H1 (cell line): Measurements from ENCODE around the gene PTPN1. TPM values are rescaled to one million over a fixed set of nuclear protein-coding genes. Genes with fewer than 3 reads are reported as not detected.

Experiments used
- CTCF ChIA-PET: fragments of 300-600 bp; sonication (Branson Sonifier 250); formaldehyde crosslinking; loops from one replicate; lab custom pipeline; 2021; ENCODE audit not compliant: partially characterized antibody; lab: Charles Lee
- POLR2A ChIA-PET: fragments of 300-600 bp; sonication (Branson Sonifier 250); formaldehyde crosslinking; loops from one replicate; lab custom pipeline; 2021; ENCODE audit warnings: inconsistent platforms; ENCODE audit not compliant: partially characterized antibody; lab: Charles Lee
- DNase-seq, 2 experiments: peaks; one replicate each; pipeline versions ENCODE4 v3.0.0 to v3.0.0-alpha.2; 2010 to 2022; ENCODE audit warnings: low spot score in 2 of 2, low read depth in 1 of 2, mixed read lengths in 1 of 2
- FAIRE-seq: peaks from 2 replicates; lab custom pipeline; 2011; peaks lifted over from hg19 to GRCh38; lab: Jason Lieb, UNC
- H2AFZ ChIP-seq: 2 replicates; pipeline ENCODE4 v1.8.1; 2012; ENCODE audit warnings: low read length, inconsistent platforms
- H2AK5ac ChIP-seq: 2 replicates; pipeline ENCODE4 v1.6.1; 2013; ENCODE audit warnings: low read depth, low read length
- H2BK120ac ChIP-seq: replicated peaks from 2 replicates; pipeline ENCODE3; 2013; ENCODE audit warnings: low read depth, low read length, inconsistent platforms
- H2BK12ac ChIP-seq: 2 replicates; pipeline ENCODE4 v1.6.1; 2013; ENCODE audit warnings: low read depth, low read length
- H2BK15ac ChIP-seq: 2 replicates; pipeline ENCODE4 v1.6.1; 2013; ENCODE audit warnings: low read length
- H2BK20ac ChIP-seq: 2 replicates; pipeline ENCODE4 v1.6.1; 2013; ENCODE audit warnings: low read length
- H2BK5ac ChIP-seq: 2 replicates; pipeline ENCODE4 v1.6.1; 2013; ENCODE audit warnings: low read depth, low read length
- H3K14ac ChIP-seq: 2 replicates; pipeline ENCODE4 v1.6.1; 2013; ENCODE audit warnings: inconsistent platforms; ENCODE audit not compliant: insufficient read length
- H3K18ac ChIP-seq: 2 replicates; pipeline ENCODE4 v1.6.1; 2013; ENCODE audit warnings: low read length; ENCODE audit errors: extremely low read depth
- H3K23ac ChIP-seq: 2 replicates; pipeline ENCODE4 v1.6.1; 2013; ENCODE audit warnings: inconsistent platforms; ENCODE audit not compliant: insufficient read length
- H3K23me2 ChIP-seq: 2 replicates; pipeline ENCODE4 v1.6.1; 2013; ENCODE audit warnings: low read depth, low read length
- H3K27ac ChIP-seq: 2 replicates; pipeline ENCODE4 v1.6.1; 2011; ENCODE audit warnings: low read depth, low read length, inconsistent platforms
- H3K27me3 ChIP-seq, 4 experiments: replicated peaks in 1 of 4; 1 replicate in 1 of 4; 2 replicates in 3 of 4; pipeline versions ENCODE4 v1.6.1 to v1.8.1; 2011 to 2013; ENCODE audit warnings: low read length in 3 of 4, mild to moderate bottlenecking in 3 of 4, inconsistent platforms in 2 of 4, mixed read lengths in 2 of 4, moderate library complexity in 1 of 4; ENCODE audit not compliant: control insufficient read depth in 3 of 4, insufficient read depth in 3 of 4; ENCODE audit errors: extremely low read depth in 1 of 4
- H3K36me3 ChIP-seq, 4 experiments: 2 replicates each; pipeline versions ENCODE4 v1.6.1 to v1.8.1; 2011 to 2013; ENCODE audit warnings: mild to moderate bottlenecking in 4 of 4, low read length in 3 of 4, moderate library complexity in 2 of 4, control low read depth in 1 of 4, inconsistent platforms in 1 of 4; ENCODE audit not compliant: insufficient read depth in 4 of 4, control insufficient read depth in 2 of 4
- H3K4ac ChIP-seq: replicated peaks from 2 replicates; pipeline ENCODE3; 2013; ENCODE audit warnings: low read length, low read depth, mixed read lengths, inconsistent platforms; ENCODE audit not compliant: insufficient read length
- H3K4me1 ChIP-seq, 4 experiments: replicated peaks in 1 of 4; 1 replicate in 1 of 4; 2 replicates in 3 of 4; pipeline versions ENCODE4 v1.6.1 to v1.8.1; 2011 to 2013; ENCODE audit warnings: low read length in 3 of 4, inconsistent platforms in 2 of 4, mixed read lengths in 1 of 4; ENCODE audit not compliant: insufficient read depth in 4 of 4, control insufficient read depth in 3 of 4
- H3K4me2 ChIP-seq, 2 experiments: 2 replicates each; pipeline versions ENCODE4 v1.6.1 to v1.8.1; 2011 to 2013; ENCODE audit warnings: low read depth in 2 of 2, low read length in 2 of 2, control low read depth in 1 of 2, inconsistent platforms in 1 of 2, mild to moderate bottlenecking in 1 of 2; ENCODE audit not compliant: insufficient read depth in 1 of 2
- H3K4me3 ChIP-seq, 4 experiments: fragments of 200-600, 300-600 bp in 1 of 4; sonication (generic), shearing (Covaris generic), sonication (Bioruptor Twin) in 1 of 4; 2 replicates each; pipeline versions ENCODE4 v1.5.1 to v1.8.1; 2011 to 2016; ENCODE audit warnings: low read length in 4 of 4, low read depth in 3 of 4, control low read depth in 2 of 4, inconsistent platforms in 2 of 4, mild to moderate bottlenecking in 2 of 4, mixed read lengths in 1 of 4, moderate library complexity in 1 of 4; ENCODE audit not compliant: insufficient read depth in 2 of 4; ENCODE audit errors: extremely low read depth in 1 of 4
- H3K56ac ChIP-seq: replicated peaks from 2 replicates; pipeline ENCODE3; 2013; ENCODE audit warnings: low read depth, mild to moderate bottlenecking, mixed read lengths, low read length, inconsistent platforms; ENCODE audit not compliant: insufficient read length
- H3K79me1 ChIP-seq: 2 replicates; pipeline ENCODE4 v1.6.1; 2013; ENCODE audit warnings: low read depth, low read length, control low read depth
- H3K79me2 ChIP-seq, 2 experiments: 2 replicates each; pipeline versions ENCODE4 v1.6.1 to v1.8.1; 2012 to 2013; ENCODE audit warnings: low read length in 2 of 2, mild to moderate bottlenecking in 2 of 2, inconsistent platforms in 1 of 2; ENCODE audit not compliant: insufficient read depth in 2 of 2, control insufficient read depth in 1 of 2
- H3K9ac ChIP-seq, 4 experiments: replicated peaks in 1 of 4; 1 replicate in 1 of 4; 2 replicates in 3 of 4; pipeline versions ENCODE4 v1.6.1 to v1.8.1; 2011 to 2013; ENCODE audit warnings: low read depth in 3 of 4, low read length in 3 of 4, control low read depth in 2 of 4, mild to moderate bottlenecking in 2 of 4, moderate library complexity in 2 of 4, inconsistent platforms in 1 of 4; ENCODE audit errors: extremely low read depth in 1 of 4
- H3K9me3 ChIP-seq, 2 experiments: 2 replicates each; pipeline versions ENCODE4 v1.6.1 to v1.8.1; 2012 to 2013; ENCODE audit warnings: mild to moderate bottlenecking in 2 of 2, moderate library complexity in 2 of 2, control low read depth in 1 of 2, inconsistent platforms in 1 of 2, low read depth in 1 of 2, low read length in 1 of 2, mixed read lengths in 1 of 2; ENCODE audit not compliant: insufficient read depth in 2 of 2
- H4K20me1 ChIP-seq, 2 experiments: replicated peaks in 1 of 2; 2 replicates each; pipeline versions ENCODE3 to v1.8.1; 2011 to 2013; ENCODE audit warnings: inconsistent platforms in 2 of 2, low read length in 2 of 2, mild to moderate bottlenecking in 1 of 2; ENCODE audit not compliant: insufficient read depth in 2 of 2, control insufficient read depth in 1 of 2
- H4K5ac ChIP-seq: 2 replicates; pipeline ENCODE4 v1.6.1; 2013; ENCODE audit warnings: low read length, low read depth, mixed read lengths, inconsistent platforms; ENCODE audit not compliant: insufficient read length
- H4K8ac ChIP-seq: 2 replicates; pipeline ENCODE4 v1.8.0; 2013; ENCODE audit warnings: mild to moderate bottlenecking, moderate library complexity, low read length, inconsistent platforms; ENCODE audit not compliant: insufficient read depth; ENCODE audit errors: extremely low read depth
- H4K91ac ChIP-seq: replicated peaks from 2 replicates; pipeline ENCODE3; 2013; ENCODE audit warnings: low read length, mixed read lengths, inconsistent platforms; ENCODE audit not compliant: insufficient read length
- BACH1 ChIP-seq: IDR thresholded peaks from 2 replicates; pipeline ENCODE4 v1.6.1; 2012; ENCODE audit warnings: low read length, improper control_type of control experiment
- BCL11A ChIP-seq, 2 experiments: IDR thresholded peaks; one replicate each; pipeline ENCODE4 v1.6.1; 2011; ENCODE audit warnings: low read depth in 2 of 2, low read length in 2 of 2, mild to moderate bottlenecking in 2 of 2
- CBX5 ChIP-seq: fragments of 300-800, 300-1000 bp; sonication (generic); IDR thresholded peaks from 2 replicates; pipeline ENCODE4 v1.7.1; 2016; ENCODE audit warnings: antibody characterized with exemption, low read length, low read depth
- CEBPB ChIP-seq: IDR thresholded peaks from 2 replicates; pipeline ENCODE4 v1.6.1; 2012; ENCODE audit warnings: low read depth, low read length
- CTBP2 ChIP-seq: IDR thresholded peaks from 2 replicates; pipeline ENCODE4 v1.7.0; 2011; ENCODE audit warnings: borderline replicate concordance, mild to moderate bottlenecking, moderate library complexity, mixed read lengths, low read length; ENCODE audit not compliant: insufficient read depth, insufficient read length
- EP300 ChIP-seq, 2 experiments: IDR thresholded peaks; 1 replicate in 1 of 2; 2 replicates in 1 of 2; pipeline ENCODE4 v1.6.1; 2011 to 2012; ENCODE audit warnings: low read depth in 2 of 2, low read length in 2 of 2, mild to moderate bottlenecking in 2 of 2, borderline replicate concordance in 1 of 2, inconsistent platforms in 1 of 2, moderate library complexity in 1 of 2
- EZH2 ChIP-seq: fragments of 200-600 bp; sonication (generic); IDR thresholded peaks from 2 replicates; pipeline ENCODE4 v1.7.1; 2012; ENCODE audit warnings: low read depth, mild to moderate bottlenecking, moderate library complexity, low read length, inconsistent platforms; ENCODE audit not compliant: severe bottlenecking
- HDAC6 ChIP-seq: IDR thresholded peaks from one replicate; pipeline ENCODE4 v1.7.1; 2012; ENCODE audit warnings: low read depth, mild to moderate bottlenecking, inconsistent platforms, low read length, moderate library complexity
- MAFK ChIP-seq: IDR thresholded peaks from 2 replicates; pipeline ENCODE4 v1.6.1; 2012; ENCODE audit warnings: low read depth, mild to moderate bottlenecking, improper control_type of control experiment, low read length
- NRF1 ChIP-seq: IDR thresholded peaks from 2 replicates; pipeline ENCODE4 v1.6.1; 2011; ENCODE audit warnings: mild to moderate bottlenecking, low read depth, low read length, improper control_type of control experiment
- POLR2A ChIP-seq, 2 experiments: IDR thresholded peaks; 1 replicate in 1 of 2; 2 replicates in 1 of 2; pipeline ENCODE4 v1.6.1; 2011; ENCODE audit warnings: low read depth in 2 of 2, low read length in 2 of 2, mild to moderate bottlenecking in 2 of 2; ENCODE audit errors: control extremely low read depth in 1 of 2
- POLR2AphosphoS5 ChIP-seq: IDR thresholded peaks from 2 replicates; pipeline ENCODE4 v1.6.1; 2011; ENCODE audit warnings: low read depth, low read length
- RBBP5 ChIP-seq: IDR thresholded peaks from 2 replicates; pipeline ENCODE4 v1.7.1; 2012; ENCODE audit warnings: low read depth, mild to moderate bottlenecking, inconsistent platforms, low read length, moderate library complexity, borderline replicate concordance
- SIRT6 ChIP-seq: IDR thresholded peaks from one replicate; pipeline ENCODE4 v1.7.1; 2012; ENCODE audit warnings: low read length, inconsistent platforms
- SIX5 ChIP-seq: IDR thresholded peaks from 2 replicates; pipeline ENCODE4 v1.6.1; 2011; ENCODE audit warnings: mild to moderate bottlenecking, low read depth, low read length
- SRF ChIP-seq: IDR thresholded peaks from 2 replicates; pipeline ENCODE4 v1.6.1; 2011; ENCODE audit warnings: mild to moderate bottlenecking, low read depth, low read length, moderate library complexity
- WGBS, 2 experiments: shearing (Covaris generic) in 1 of 2; methylation state at CpG; one replicate each; pipeline versions ENCODE4 v1.1.6 to v1.1.7; 2013 to 2015; ENCODE audit warnings: low lambda C conversion rate in 2 of 2, mixed read lengths in 2 of 2, inconsistent platforms in 1 of 2, low coverage in 1 of 2, missing lambda C conversion rate in 1 of 2; ENCODE audit not compliant: insufficient replicate concordance in 2 of 2, insufficient coverage in 1 of 2, insufficient read length in 1 of 2; ENCODE audit errors: extremely low coverage in 1 of 2, missing lambda C conversion rate in 1 of 2; 5-methylcytosine and 5-hydroxymethylcytosine counted together
- polyA plus RNA-seq, 7 experiments: library from polyadenylated mRNA; depleted of rRNA in 3 of 7; stranded (reverse) in 5 of 7; unstranded in 2 of 7; fragments of >200 nt in 5 of 7; fragments of 200-250 nt in 2 of 7; gene quantifications; 1 replicate in 5 of 7; 2 replicates in 1 of 7; 4 replicates in 1 of 7; pipeline versions ENCODE4 v1.2.1 to v1.2.3, GENCODE V29; 2011 to 2013; ENCODE audit warnings: missing spikeins in 2 of 7, mixed read lengths in 2 of 7
- total RNA-seq: library from RNA; stranded (reverse); fragmentation: NEBNext Ultra II Directional; extraction: Animal tissue kit (Norgen Biotek cat#: 25700); gene quantifications from 2 replicates; pipeline ENCODE4 v1.2.1, GENCODE V29; 2021

The PTPN1 gene
- total and polyA plus RNA-seq, 2 of the 8 experiments (the other 6 are each of a cell fraction or from before 2014, with no cell fraction given) = 18.6 to 32.1 TPM

GRCh38 chr20:50585678-50586077 lies 75.5 kb downstream of the PTPN1 start:
- H4K8ac ChIP-seq = no peak overlapping the region
- H3K36me3 ChIP-seq = peaks cover 2 to 19% (median 12%) of the 10 kb centered on the region in 4 experiments; a peak in 5 of 8 replicates
- H2BK15ac ChIP-seq = no peak overlapping the region
- no peak overlapping the region for H3K4me2 ChIP-seq
- peaks cover 0 to 3% of the 10 kb centered on the region in 2 experiments for H4K20me1 ChIP-seq
- H3K14ac ChIP-seq = no peak overlapping the region
- no peak overlapping the region for H3K4ac ChIP-seq
- H3K79me2 ChIP-seq = no peaks in the 10 kb centered on the region
- no peak overlapping the region for H2BK5ac ChIP-seq
- 87% methylated on average over 9 of the region's 9 CpGs; no CpG with 5 or more reads in 1 of the 2 experiments for WGBS, 2 experiments
- POLR2A ChIA-PET = no interaction called here
- no peak overlapping the region for H4K5ac ChIP-seq
- H3K18ac ChIP-seq = no peak overlapping the region
- H3K23me2 ChIP-seq = no peaks in the 10 kb centered on the region
- H3K79me1 ChIP-seq = no peaks in the 10 kb centered on the region
- no peak overlapping the region for H2BK120ac ChIP-seq
- H3K23ac ChIP-seq = no peak overlapping the region
- H2AFZ ChIP-seq = no peak overlapping the region
- no peak overlapping the region for H3K9ac ChIP-seq
- FAIRE-seq (no peak), DNase-seq (no peak)
- no peak overlapping the region for H3K27ac ChIP-seq
- H3K9me3 ChIP-seq = no peaks in the 10 kb centered on the region
- no peak overlapping the region for H2BK20ac ChIP-seq
- no peaks in the 10 kb centered on the region for H3K27me3 ChIP-seq
- H3K4me1 ChIP-seq = no peaks in the 10 kb centered on the region
- no peak overlapping the region for H4K91ac ChIP-seq
- H3K4me3 ChIP-seq = no peak overlapping the region
- CTCF ChIA-PET = interaction anchor here (0.7 to 5.1 kb wide), 8 partner anchors 8 to 246 kb away, joined by 3 to 36 read pairs (median 6); no protein-coding TSS in a partner anchor
- no peak overlapping the region for H3K56ac ChIP-seq
- no peak overlapping the region for H2AK5ac ChIP-seq
- no peak overlapping the region for H2BK12ac ChIP-seq
- TF ChIP-seq EZH2 = no peak
- TF ChIP-seq SRF = no peak
- no peak for TF ChIP-seq POLR2A (IDR thresholded peaks at IDR 0.05; ENCODE audit: control extremely low read depth in 1 of 2, low read depth in 2 of 2, low read length in 2 of 2)
- TF ChIP-seq EP300 (IDR thresholded peaks at IDR 0.05; ENCODE audit: borderline replicate concordance in 1 of 2, low read depth in 2 of 2, low read length in 2 of 2) = no peak
- TF ChIP-seq CBX5 = no peak
- no peak for TF ChIP-seq CTBP2
- no peak for TF ChIP-seq BCL11A (IDR thresholded peaks at IDR 0.05; ENCODE audit: low read depth in 2 of 2, low read length in 2 of 2)
- TF ChIP-seq HDAC6 = no peak
- TF ChIP-seq RBBP5 = no peak
- no peak for TF ChIP-seq POLR2AphosphoS5
- TF ChIP-seq BACH1 = no peak
- no peak for TF ChIP-seq SIRT6
- TF ChIP-seq NRF1 = no peak
- TF ChIP-seq SIX5 = no peak
- TF ChIP-seq MAFK = no peak
- no peak for TF ChIP-seq CEBPB
